Head of caudate nucleus (tissue), 42 donors: ENCODE measurements around the gene BCCIP.

Experiments used
- DNase-seq, 42 donors: peaks; one replicate each; pipeline versions ENCODE4 v3.0.0 to v3.0.0-alpha.2; 2020 to 2021; ENCODE audit warnings: mixed read lengths in 7 of 42
- intact Hi-C: fragments of 100-400 bp; cut with DNase I; formaldehyde crosslinking; loops from one replicate; pipeline ENCODE4 v1.15.0; 2022

The BCCIP gene

DNA sequence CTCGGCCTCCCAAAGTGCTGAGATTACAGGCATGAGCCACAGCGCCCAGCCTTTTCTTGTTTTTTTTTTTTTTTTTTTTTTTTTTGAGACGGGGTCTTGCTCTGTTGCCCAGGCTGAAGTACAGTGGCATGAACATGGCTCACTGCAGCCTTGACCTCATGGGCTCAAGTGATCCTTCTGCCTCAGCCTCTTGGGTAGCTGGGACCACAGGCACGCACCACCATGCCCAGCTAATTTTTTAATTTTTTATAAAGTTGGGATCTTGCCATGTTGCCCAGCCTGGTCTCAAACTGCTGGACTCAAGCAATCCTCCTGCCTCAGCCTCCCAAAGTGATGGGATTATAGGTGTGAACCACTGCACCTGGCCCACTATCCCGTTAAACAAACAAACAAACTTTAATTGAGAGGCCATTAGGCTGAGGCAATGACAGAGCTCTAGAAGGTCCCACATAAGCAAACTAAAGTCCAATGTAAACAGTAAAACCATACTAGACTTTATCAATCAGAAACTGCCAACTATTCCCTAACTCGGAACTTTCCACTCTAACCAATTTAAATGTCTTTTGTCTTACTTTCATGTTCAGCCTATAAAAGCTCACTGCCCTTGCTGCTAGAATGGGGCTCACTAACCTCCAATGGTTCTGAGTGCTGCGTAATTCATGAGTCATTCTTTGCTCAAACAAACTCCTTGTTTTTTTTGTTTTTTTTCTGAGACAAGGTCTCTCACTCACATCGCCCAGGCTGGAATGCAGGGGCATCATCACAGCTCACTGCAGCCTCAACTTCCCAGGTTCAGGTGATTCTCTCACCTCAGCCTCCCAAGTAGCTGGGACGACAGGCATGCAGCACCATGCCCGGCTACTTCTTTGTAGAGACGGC, 55.9 kb downstream of the BCCIP start:
- intact Hi-C loops, result no loop called here
- DNase-seq, result no peak

DNA sequence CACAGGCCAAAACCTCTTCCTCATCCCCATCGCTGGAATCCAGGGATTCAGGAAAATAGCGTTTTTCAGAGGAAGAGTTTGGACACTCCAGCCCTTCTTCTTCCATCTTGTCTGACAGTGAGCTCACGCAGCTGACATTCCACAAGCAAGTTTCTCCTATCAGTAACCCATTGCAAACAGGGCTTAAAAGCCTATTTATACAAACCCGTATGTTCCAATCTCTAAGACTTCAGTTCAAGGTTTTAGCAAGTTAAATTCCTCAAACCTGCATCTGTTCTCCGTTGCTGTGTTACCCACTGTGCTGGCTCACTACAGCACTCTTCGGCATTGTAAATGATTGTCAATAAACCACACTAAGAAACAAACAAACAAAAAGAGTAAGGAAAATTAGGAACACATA, 57.4 kb downstream of the BCCIP start:
- intact Hi-C loops, result no loop called here

DNA sequence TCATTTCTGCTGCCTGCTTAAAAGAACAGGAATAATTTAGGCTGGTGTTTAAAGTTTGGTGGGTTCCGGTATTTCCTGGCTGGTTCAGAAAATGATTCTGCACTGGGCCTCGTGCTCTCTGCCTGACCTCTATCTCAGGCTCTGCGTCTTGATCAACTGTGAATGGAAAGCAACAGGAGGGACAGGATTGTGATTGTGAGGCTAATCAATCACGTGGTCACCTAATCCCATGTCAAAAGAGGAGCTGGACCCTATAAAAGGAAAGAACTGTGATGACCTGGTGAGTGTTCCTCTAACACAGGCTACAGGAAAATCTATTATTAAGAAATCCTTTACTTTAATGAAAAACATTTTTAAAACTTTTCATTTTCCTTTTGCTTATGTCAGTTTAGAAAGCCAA, 57.8 kb downstream of the BCCIP start, which contains the start of gene DHX32:
DHX32 (minus strand) TSS at position 101 of the 400 bp plus-strand sequence. CDS start 468 bp downstream, outside the sequence.
- no peak for DNase-seq
- intact Hi-C loops, result no loop called here

More for the DNA sequence above, 57.4 kb downstream of the BCCIP start:
- DNase-seq, result no peak

DNA sequence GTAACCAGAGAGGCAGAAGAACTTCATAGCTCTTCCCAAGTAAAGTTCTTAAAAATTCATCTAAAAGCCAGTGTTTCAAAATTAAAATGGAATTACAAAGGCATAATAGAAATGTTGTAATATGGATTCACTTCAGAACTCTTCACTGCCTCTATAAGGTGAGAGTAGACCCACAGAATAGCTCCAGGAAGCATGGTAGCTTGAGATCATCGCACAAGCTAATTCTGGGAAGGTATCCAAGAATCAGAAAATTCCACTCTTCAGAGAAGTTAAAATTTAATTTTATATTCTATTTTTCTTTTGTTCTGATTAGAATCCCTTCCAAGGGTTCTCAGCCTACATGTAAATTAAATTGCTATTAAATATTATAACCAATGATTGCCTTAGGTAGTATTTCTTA, 59.2 kb downstream of the BCCIP start:
- no peak for DNase-seq
- intact Hi-C loops, result no loop called here

GRCh38 chr10:125883211-125883610, 59.9 kb downstream of the BCCIP start:
- DNase-seq, result no peak
- intact Hi-C loops, result no loop called here
